Trophoblast cell (in vitro differentiated cells and primary cell): Measurements from ENCODE around the gene ODF2L.

Experiments
- DNase-seq, 2 donors: peaks; one replicate each; pipeline ENCODE4 v3.0.0-alpha.2; 2016
- H2AFZ ChIP-seq: 2 replicates; pipeline ENCODE4 v1.6.1; 2013; ENCODE audit warnings: low read length, moderate library complexity, mild to moderate bottlenecking; ENCODE audit not compliant: insufficient read depth, poor library complexity
- H2AK5ac ChIP-seq: 2 replicates; pipeline ENCODE4 v1.6.1; 2013; ENCODE audit warnings: mild to moderate bottlenecking, low read length
- H2BK120ac ChIP-seq: 2 replicates; pipeline ENCODE4 v1.6.1; 2013; ENCODE audit warnings: low read length, mild to moderate bottlenecking, moderate library complexity; ENCODE audit not compliant: insufficient read depth, poor library complexity
- H2BK12ac ChIP-seq: 2 replicates; pipeline ENCODE4 v1.6.1; 2013; ENCODE audit warnings: mild to moderate bottlenecking, low read length, moderate library complexity
- H2BK5ac ChIP-seq: 2 replicates; pipeline ENCODE4 v1.6.1; 2013; ENCODE audit warnings: low read length, low read depth, moderate library complexity, mild to moderate bottlenecking; ENCODE audit not compliant: poor library complexity
- H3K14ac ChIP-seq: 2 replicates; pipeline ENCODE4 v1.6.1; 2013; ENCODE audit warnings: mild to moderate bottlenecking, low read length
- H3K18ac ChIP-seq: 2 replicates; pipeline ENCODE4 v1.6.1; 2013; ENCODE audit warnings: mild to moderate bottlenecking, low read length
- H3K23ac ChIP-seq: 2 replicates; pipeline ENCODE4 v1.6.1; 2013; ENCODE audit warnings: low read length
- H3K27ac ChIP-seq: 2 replicates; pipeline ENCODE4 v1.5.1; 2013; ENCODE audit warnings: low read depth, mild to moderate bottlenecking, inconsistent platforms, low read length, moderate library complexity
- H3K27me3 ChIP-seq: 2 replicates; pipeline ENCODE4 v1.6.1; 2013; ENCODE audit warnings: inconsistent platforms, mild to moderate bottlenecking, low read length, moderate library complexity; ENCODE audit not compliant: insufficient read depth
- H3K36me3 ChIP-seq, 2 experiments: 1 replicate in 1 of 2; 2 replicates in 1 of 2; pipeline ENCODE4 v1.6.1; 2013; ENCODE audit warnings: low read length in 2 of 2, mild to moderate bottlenecking in 2 of 2, moderate library complexity in 1 of 2; ENCODE audit not compliant: insufficient read depth in 2 of 2, control insufficient read depth in 1 of 2
- H3K4ac ChIP-seq: 2 replicates; pipeline ENCODE4 v1.6.1; 2013; ENCODE audit warnings: low read depth, mild to moderate bottlenecking, low read length, moderate library complexity
- H3K4me1 ChIP-seq, 2 experiments: 1 replicate in 1 of 2; 2 replicates in 1 of 2; pipeline ENCODE4 v1.6.1; 2013; ENCODE audit warnings: low read length in 2 of 2, mild to moderate bottlenecking in 2 of 2, moderate library complexity in 1 of 2; ENCODE audit not compliant: insufficient read depth in 2 of 2, control insufficient read depth in 1 of 2
- H3K4me2 ChIP-seq: 2 replicates; pipeline ENCODE4 v1.6.1; 2013; ENCODE audit warnings: inconsistent platforms, mild to moderate bottlenecking, low read length, moderate library complexity
- H3K4me3 ChIP-seq: 2 replicates; pipeline ENCODE4 v1.5.1; 2013; ENCODE audit warnings: mild to moderate bottlenecking, low read depth, low read length, inconsistent platforms
- H3K79me1 ChIP-seq: one replicate; pipeline ENCODE4 v1.6.1; 2013; ENCODE audit warnings: low read length
- H3K79me2 ChIP-seq: 2 replicates; pipeline ENCODE4 v1.6.1; 2013; ENCODE audit warnings: low read length, mild to moderate bottlenecking; ENCODE audit not compliant: control insufficient read depth, insufficient read depth, poor library complexity
- H3K9ac ChIP-seq: 2 replicates; pipeline ENCODE4 v1.6.1; 2013; ENCODE audit warnings: mild to moderate bottlenecking, low read length
- H3K9me3 ChIP-seq: 2 replicates; pipeline ENCODE4 v1.6.1; 2013; ENCODE audit warnings: low read depth, mild to moderate bottlenecking, control low read depth, inconsistent platforms, low read length; ENCODE audit not compliant: insufficient read depth
- H4K12ac ChIP-seq: 2 replicates; pipeline ENCODE4 v1.6.1; 2013; ENCODE audit warnings: low read depth, mild to moderate bottlenecking, low read length, moderate library complexity
- H4K8ac ChIP-seq: 2 replicates; pipeline ENCODE4 v1.6.1; 2013; ENCODE audit warnings: low read depth, mild to moderate bottlenecking, low read length, moderate library complexity
- H4K91ac ChIP-seq: one replicate; pipeline ENCODE4 v1.6.1; 2013; ENCODE audit warnings: low read depth, mild to moderate bottlenecking, low read length, moderate library complexity
- WGBS: extraction: QIAGEN DNeasy Blood & Tissue Kit; methylation state at CpG from one replicate; pipeline ENCODE4 v1.1.7; 2013; ENCODE audit warnings: missing lambda C conversion rate; ENCODE audit not compliant: insufficient read length, insufficient coverage; ENCODE audit errors: extremely low coverage; 5-methylcytosine and 5-hydroxymethylcytosine counted together

Gene ODF2L

GRCh38 chr1:86387916-86388627, 8.1 kb downstream of the ODF2L start:
- Histone ChIP-seq H2BK120ac (no peak overlapping the region), H3K9me3 (no peaks in the 10 kb centered on the region), H3K79me2 (no peaks in the 10 kb centered on the region), H4K91ac (no peak overlapping the region), H3K4me1 (no peaks in the 10 kb centered on the region), H3K23ac (no peak overlapping the region), H4K8ac (no peak overlapping the region), H3K27me3 (no peaks in the 10 kb centered on the region), H2BK5ac (no peak overlapping the region), H3K18ac (no peak overlapping the region), H3K4me2 (no peak overlapping the region), H2AK5ac (no peak overlapping the region), H3K4me3 (no peak overlapping the region), H3K27ac (no peak overlapping the region), H3K14ac (no peak overlapping the region), H3K36me3 (no peaks in the 10 kb centered on the region), H3K4ac (no peak overlapping the region), H2BK12ac (no peak overlapping the region), H3K79me1 (no peaks in the 10 kb centered on the region), H3K9ac (no peak overlapping the region), H4K12ac (no peak overlapping the region), H2AFZ (no peak overlapping the region)
- peak in 1 of 2 donors; percentile 60 for DNase-seq
- no CpG with 5 or more reads among the region's 3 CpGs for WGBS

GRCh38 chr1:86382878-86383277, 13.2 kb downstream of the ODF2L start:
- no peak overlapping the region for H3K4me3 ChIP-seq

GRCh38 chr1:86381223-86381622, 14.9 kb downstream of the ODF2L start:
- Histone ChIP-seq H3K4me1 (no peaks in the 10 kb centered on the region), H2BK120ac (no peak overlapping the region), H3K14ac (no peak overlapping the region), H3K18ac (no peak overlapping the region), H4K12ac (no peak overlapping the region), H3K79me1 (no peaks in the 10 kb centered on the region), H2BK12ac (no peak overlapping the region), H3K4me2 (no peak overlapping the region), H3K36me3 (peaks cover 7 to 13% of the 10 kb centered on the region in 2 experiments), H3K4ac (no peak overlapping the region), H3K4me3 (no peak overlapping the region), H2BK5ac (no peak overlapping the region), H3K23ac (no peak overlapping the region), H4K8ac (no peak overlapping the region), H4K91ac (no peak overlapping the region), H2AK5ac (no peak overlapping the region), H3K9me3 (peaks cover 6% of the 10 kb centered on the region), H3K27me3 (no peaks in the 10 kb centered on the region), H3K79me2 (no peaks in the 10 kb centered on the region), H3K27ac (no peak overlapping the region), H3K9ac (no peak overlapping the region), H2AFZ (no peak overlapping the region)
- DNase-seq, result no peak
- WGBS, result no CpG with 5 or more reads among the region's 4 CpGs

More at GRCh38 chr1:86382878-86383277, 13.2 kb downstream of the ODF2L start:
- DNase-seq, result no peak
- Histone ChIP-seq H3K9me3 (no peaks in the 10 kb centered on the region), H4K8ac (no peak overlapping the region), H3K79me1 (no peaks in the 10 kb centered on the region), H3K4ac (no peak overlapping the region), H3K14ac (no peak overlapping the region), H2BK120ac (no peak overlapping the region), H4K91ac (no peak overlapping the region), H3K23ac (no peak overlapping the region), H2BK12ac (no peak overlapping the region), H2AFZ (no peak overlapping the region), H3K36me3 (peaks cover 0 to 7% of the 10 kb centered on the region in 2 experiments), H2AK5ac (no peak overlapping the region), H3K27me3 (no peaks in the 10 kb centered on the region), H3K4me2 (no peak overlapping the region), H3K9ac (no peak overlapping the region), H3K18ac (no peak overlapping the region), H3K4me1 (no peaks in the 10 kb centered on the region), H3K79me2 (no peaks in the 10 kb centered on the region), H4K12ac (no peak overlapping the region), H3K27ac (no peak overlapping the region), H2BK5ac (no peak overlapping the region)
- WGBS, result no CpG with 5 or more reads among the region's 1 CpG

- Histone ChIP-seq H3K18ac (no peak overlapping the region), H3K4ac (no peak overlapping the region), H3K9ac (no peak overlapping the region), H4K8ac (no peak overlapping the region), H3K9me3 (peaks cover 6% of the 10 kb centered on the region), H2AK5ac (no peak overlapping the region), H3K14ac (no peak overlapping the region), H4K12ac (no peak overlapping the region), H3K23ac (no peak overlapping the region), H3K79me1 (no peaks in the 10 kb centered on the region), H3K27me3 (no peaks in the 10 kb centered on the region), H3K27ac (no peak overlapping the region), H3K36me3 (peaks cover 7 to 13% of the 10 kb centered on the region in 2 experiments), H2BK5ac (no peak overlapping the region), H2BK12ac (no peak overlapping the region), H2BK120ac (no peak overlapping the region), H3K4me1 (no peaks in the 10 kb centered on the region), H2AFZ (no peak overlapping the region), H3K4me2 (no peak overlapping the region), H4K91ac (no peak overlapping the region), H3K4me3 (no peak overlapping the region), H3K79me2 (no peaks in the 10 kb centered on the region)
- peak; percentile 9 to 83 for DNase-seq
- WGBS, result no CpG with 5 or more reads among the region's 4 CpGs
These were observed 15.8 kb downstream of the ODF2L start for GRCh38 chr1:86380257-86380861.
